GM10266 (cell line): Measurements from ENCODE around the gene IGF2R.

Experiments
- DNase-seq: peaks from one replicate; pipeline ENCODE4 v3.0.0; 2012; ENCODE audit errors: extremely low spot score
- CTCF ChIP-seq: IDR thresholded peaks from 2 replicates; pipeline ENCODE4 v1.5.1; 2012; ENCODE audit warnings: mild to moderate bottlenecking, low read depth; ENCODE audit not compliant: control insufficient read depth, insufficient read depth; ENCODE audit errors: missing control alignments

The IGF2R gene

GRCh38 chr6:159981403-159982245, 12.7 kb downstream of the IGF2R start:
- DNase-seq = peak; percentile 65
- TF ChIP-seq CTCF = no peak

- DNase-seq = no peak
- no peak for TF ChIP-seq CTCF
Measured at GRCh38 chr6:159982731-159983506, 14.0 kb downstream of the IGF2R start.

- TF ChIP-seq CTCF = no peak
- no peak for DNase-seq
Measured at GRCh38 chr6:159983641-159984080, 14.8 kb downstream of the IGF2R start.

GRCh38 chr6:159984268-159984786, 15.4 kb downstream of the IGF2R start:
- TF ChIP-seq CTCF = no peak
- no peak for DNase-seq

- TF ChIP-seq CTCF = no peak
- DNase-seq = no peak
Measured at GRCh38 chr6:159985296-159985945, 16.5 kb downstream of the IGF2R start.

- TF ChIP-seq CTCF = no peak
- DNase-seq = no peak
Measured at GRCh38 chr6:159988983-159989454, 20.1 kb downstream of the IGF2R start.
